CD4-positive, CD25-positive, alpha-beta regulatory T cell (primary cell): ENCODE results near the gene CAND2. TPM values are rescaled to one million over a fixed set of nuclear protein-coding genes. Genes with fewer than 3 reads are reported as not detected.
"Not testable (repeated sequence)": the region's sequence is repeated elsewhere in the genome, so short reads cannot be mapped to it uniquely, and the experiment has no call there.

ENCODE experiments used
- ATAC-seq, 2 donors: fragments of 150-1000 bp; cut with Tn5 transposase; one replicate each; pipeline ENCODE4 v1.10.0; 2021; ENCODE audit warnings: low read depth in 2 of 2, moderate number of reproducible peaks in 2 of 2, moderate library complexity in 1 of 2
- DNase-seq, 3 donors: peaks; one replicate each; pipeline versions ENCODE4 v3.0.0 to v3.0.0-alpha.2; 2012 to 2022; ENCODE audit warnings: mixed read lengths in 1 of 3
- H3K27ac ChIP-seq: one replicate; pipeline ENCODE4 v1.7.0; 2013; ENCODE audit warnings: mild to moderate bottlenecking, low read length; ENCODE audit not compliant: insufficient read depth, poor library complexity, severe bottlenecking
- H3K27me3 ChIP-seq: one replicate; pipeline ENCODE4 v1.7.0; 2013; ENCODE audit warnings: low read length; ENCODE audit not compliant: control insufficient read depth, insufficient read depth
- H3K36me3 ChIP-seq: one replicate; pipeline ENCODE4 v1.7.0; 2013; ENCODE audit warnings: mild to moderate bottlenecking, low read length, moderate library complexity; ENCODE audit not compliant: control insufficient read depth, insufficient read depth
- H3K4me1 ChIP-seq: 2 replicates; pipeline ENCODE4 v1.7.0; 2013; ENCODE audit warnings: mild to moderate bottlenecking, low read length; ENCODE audit not compliant: insufficient read depth, control insufficient read depth, poor library complexity, severe bottlenecking
- H3K4me3 ChIP-seq: one replicate; pipeline ENCODE4 v1.7.0; 2013; ENCODE audit warnings: low read depth, mild to moderate bottlenecking, low read length, moderate library complexity
- H3K9me3 ChIP-seq, 2 experiments: 1 replicate in 1 of 2; 2 replicates in 1 of 2; pipeline ENCODE4 v1.7.0; 2013; ENCODE audit warnings: low read length in 2 of 2, mild to moderate bottlenecking in 1 of 2, moderate library complexity in 1 of 2; ENCODE audit not compliant: control insufficient read depth in 2 of 2
- H3K27ac Mint-ChIP-seq, 3 donors: one replicate each; pipeline ENCODE4 v1.8.0; 2020 to 2022; ENCODE audit warnings: mild to moderate bottlenecking in 3 of 3, mixed read lengths in 3 of 3, moderate library complexity in 2 of 3
- H3K27me3 Mint-ChIP-seq: one replicate; pipeline ENCODE4 v1.8.0; 2022; ENCODE audit warnings: mild to moderate bottlenecking, mixed read lengths
- H3K36me3 Mint-ChIP-seq: one replicate; pipeline ENCODE4 v1.8.0; 2020; ENCODE audit warnings: mixed read lengths
- H3K4me1 Mint-ChIP-seq, 4 donors: one replicate each; pipeline ENCODE4 v1.8.0; 2020 to 2022; ENCODE audit warnings: mixed read lengths in 4 of 4, mild to moderate bottlenecking in 1 of 4
- H3K4me3 Mint-ChIP-seq, 4 donors: one replicate each; pipeline ENCODE4 v1.8.0; 2020 to 2022; ENCODE audit warnings: mild to moderate bottlenecking in 4 of 4, mixed read lengths in 4 of 4, moderate library complexity in 3 of 4
- H3K9me3 Mint-ChIP-seq, 7 donors: one replicate each; pipeline ENCODE4 v1.8.0; 2020 to 2022; ENCODE audit warnings: mixed read lengths in 7 of 7, mild to moderate bottlenecking in 3 of 7, moderate library complexity in 2 of 7
- polyA plus RNA-seq, 4 donors: library from polyadenylated mRNA; unstranded; fragments of 300-500 nt; fragmentation: Illumina TruSeq; gene quantifications; one replicate each; pipeline ENCODE4 v1.2.3, GENCODE V29; 2021
- total RNA-seq: library from RNA; stranded (reverse); gene quantifications from one replicate; pipeline ENCODE4 v1.2.3, GENCODE V29; 2022

Gene CAND2
- total and polyA plus RNA-seq, 5 donors from 2014 or later, result 0.63 to 0.98 (median 0.76) TPM

DNA sequence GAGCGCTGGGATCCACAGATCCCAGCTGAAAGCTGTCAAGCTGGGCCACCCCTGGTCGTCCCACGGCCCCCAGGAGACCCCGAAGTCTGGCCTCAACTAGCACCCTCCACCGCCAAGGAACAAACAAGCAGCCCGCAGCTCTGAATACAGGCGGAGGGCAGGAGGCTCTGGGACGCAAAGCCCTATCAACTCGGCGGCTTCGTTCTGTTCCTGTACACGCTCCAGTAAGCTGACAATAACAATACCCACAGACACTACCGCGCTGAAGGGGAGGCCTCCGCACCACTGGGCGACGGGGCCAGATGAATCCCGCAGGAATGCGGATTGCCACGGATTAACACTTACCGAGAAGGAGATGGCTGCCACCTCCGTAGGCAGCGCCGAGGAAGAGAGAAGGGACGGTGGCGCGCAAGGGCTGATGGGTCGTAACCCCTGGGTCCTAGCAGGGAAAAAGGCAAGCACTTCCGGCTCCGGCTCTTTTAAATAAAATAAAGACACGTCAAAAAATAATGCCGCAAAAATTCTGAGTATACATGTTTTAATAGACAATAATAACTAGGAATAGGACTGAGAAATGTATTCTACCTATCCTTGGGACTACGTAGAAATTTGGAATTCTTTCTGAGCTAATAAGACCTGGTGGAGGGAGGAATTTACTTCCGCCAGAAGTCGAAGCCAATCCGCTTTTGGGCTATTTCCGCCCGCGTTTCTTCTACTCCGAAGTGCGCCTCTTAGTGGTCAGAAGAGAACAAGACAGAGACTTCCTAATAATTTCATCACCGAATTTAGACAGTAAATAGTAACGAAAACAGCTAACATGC, 44.9 kb downstream of the CAND2 start, which contains the start of gene RPL32:
RPL32 (minus strand) TSS at position 417 of the 821 bp plus-strand sequence. CDS start 1,328 bp downstream, outside the sequence.
- Histone ChIP-seq H3K36me3 (peaks cover 34% of the 10 kb centered on the region), H3K27ac (peak within 1 kb of the TSS; percentile 98), H3K27me3 (no peaks in the 10 kb centered on the region), H3K9me3 (no peaks in the 10 kb centered on the region), H3K4me3 (peak within 1 kb of the TSS; percentile 80), H3K4me1 (peaks cover 28% of the 10 kb centered on the region)
- H3K27ac Mint-ChIP-seq, result peak within 1 kb of the TSS; percentile 99 to 100 (median 99)
- H3K4me3 Mint-ChIP-seq, result peak within 1 kb of the TSS; percentile 94 to 98 (median 97)
- DNase-seq, result peak; percentile 79 to 97 (median 93)
- H3K27me3 Mint-ChIP-seq, result peaks cover 4% of the 10 kb centered on the region
- peak; percentile 90 to 92 for ATAC-seq
- H3K9me3 Mint-ChIP-seq, result peaks cover 0 to 1% (median 0%) of the 10 kb centered on the region in 7 donors
- peaks cover 27% of the 10 kb centered on the region for H3K36me3 Mint-ChIP-seq
- peaks cover 13 to 53% (median 44%) of the 10 kb centered on the region in 4 donors for H3K4me1 Mint-ChIP-seq

DNA sequence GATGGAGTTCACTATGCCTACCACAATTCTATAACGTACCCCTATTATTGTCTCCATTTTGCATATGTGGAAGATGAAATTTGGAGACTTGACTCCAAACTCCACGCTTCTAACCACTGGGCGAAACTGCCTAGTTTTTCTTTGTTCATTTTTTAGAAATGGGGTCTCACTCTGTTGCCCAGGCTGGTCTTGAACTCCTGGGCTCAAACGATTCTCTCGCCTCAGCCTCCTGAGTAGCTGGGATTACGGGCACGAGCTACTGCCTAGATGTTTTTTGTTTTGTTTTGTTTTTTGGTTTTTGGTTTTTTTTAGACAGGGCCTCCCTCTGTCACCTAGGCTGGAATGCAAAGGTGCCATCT, 45.5 kb downstream of the CAND2 start:
- H3K27ac ChIP-seq, result peak overlapping the region; percentile 98
- peaks cover 4% of the 10 kb centered on the region for H3K27me3 Mint-ChIP-seq
- peaks cover 28% of the 10 kb centered on the region for H3K4me1 ChIP-seq
- H3K36me3 Mint-ChIP-seq, result peaks cover 26% of the 10 kb centered on the region
- no peaks in the 10 kb centered on the region for H3K9me3 ChIP-seq
- DNase-seq (no peak), ATAC-seq (no peak)
- H3K4me1 Mint-ChIP-seq, result peaks cover 13 to 49% (median 42%) of the 10 kb centered on the region in 4 donors
- H3K27me3 ChIP-seq, result no peaks in the 10 kb centered on the region
- peak overlapping the region; percentile 80 for H3K4me3 ChIP-seq
- peaks cover 0 to 1% (median 0%) of the 10 kb centered on the region in 7 donors for H3K9me3 Mint-ChIP-seq
- H3K27ac Mint-ChIP-seq, result peak overlapping the region; percentile 99 to 100 (median 99)
- H3K4me3 Mint-ChIP-seq, result peak overlapping the region; percentile 94 to 98 (median 97)
- H3K36me3 ChIP-seq, result peaks cover 28% of the 10 kb centered on the region

DNA sequence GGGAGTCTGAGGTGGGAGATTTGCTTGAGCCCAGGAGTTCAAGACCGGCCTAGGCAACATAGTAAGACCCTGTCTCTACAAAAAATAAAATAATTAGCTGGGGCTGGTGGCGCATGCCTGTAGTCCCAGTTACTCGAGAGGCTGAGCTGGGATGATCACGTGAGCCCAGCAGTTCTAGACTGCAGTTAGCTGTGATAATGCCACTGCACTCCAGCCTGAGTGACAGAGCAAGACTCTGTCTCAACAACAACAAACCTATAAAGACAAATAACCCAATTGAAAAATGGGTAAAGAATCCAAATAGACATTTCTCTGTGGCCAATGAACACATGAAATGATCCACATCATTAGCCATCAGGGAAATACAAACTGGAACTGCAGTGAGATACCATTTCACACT, 46.0 kb downstream of the CAND2 start:
- Histone ChIP-seq H3K27ac (no peak overlapping the region), H3K27me3 (no peaks in the 10 kb centered on the region), H3K4me1 (peaks cover 28% of the 10 kb centered on the region), H3K4me3 (no peak overlapping the region), H3K36me3 (peaks cover 23% of the 10 kb centered on the region), H3K9me3 (no peaks in the 10 kb centered on the region)
- Mint-ChIP-seq H3K9me3 (peaks cover 0 to 1% (median 0%) of the 10 kb centered on the region in 7 donors), H3K4me3 (peak overlapping the region in 2 of 4 donors; percentile 24 to 94), H3K27me3 (peaks cover 4% of the 10 kb centered on the region), H3K4me1 (peaks cover 13 to 44% (median 38%) of the 10 kb centered on the region in 4 donors), H3K27ac (peak overlapping the region in 2 of 3 donors; percentile 99), H3K36me3 (peaks cover 21% of the 10 kb centered on the region)
- ATAC-seq, result no peak
- no peak for DNase-seq

DNA sequence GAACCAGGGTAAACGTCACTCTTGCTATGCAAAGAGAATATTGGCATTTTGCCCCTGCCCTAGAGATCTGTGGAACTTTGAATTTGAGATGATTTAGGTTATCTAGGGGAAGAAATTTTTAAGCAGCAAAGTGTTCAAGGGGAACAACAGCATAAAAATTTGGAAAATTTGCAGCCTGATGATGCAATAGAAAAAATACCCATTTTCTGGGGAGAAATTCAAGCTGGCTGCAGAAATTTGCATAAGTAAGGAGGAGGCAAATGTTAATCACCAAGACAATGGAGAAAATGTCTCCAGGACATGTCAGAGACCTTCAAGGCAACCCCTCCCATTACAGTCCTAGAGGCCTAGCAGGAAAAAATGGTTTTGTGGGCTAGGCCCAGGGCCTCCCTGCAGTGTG, 49.3 kb downstream of the CAND2 start:
- no peaks in the 10 kb centered on the region for H3K27me3 ChIP-seq
- no peaks in the 10 kb centered on the region for H3K36me3 ChIP-seq
- Mint-ChIP-seq H3K4me3 (no peak overlapping the region), H3K9me3 (peaks cover 0 to 1% (median 0%) of the 10 kb centered on the region in 7 donors), H3K27me3 (peaks cover 7% of the 10 kb centered on the region), H3K4me1 (peaks cover 1 to 12% (median 7%) of the 10 kb centered on the region in 4 donors), H3K36me3 (peaks cover 2% of the 10 kb centered on the region), H3K27ac (no peak overlapping the region)
- no peak overlapping the region for H3K27ac ChIP-seq
- H3K4me3 ChIP-seq, result no peak overlapping the region
- H3K9me3 ChIP-seq, result no peaks in the 10 kb centered on the region
- peaks cover under 1% of the 10 kb centered on the region for H3K4me1 ChIP-seq
- ATAC-seq, result no peak
- DNase-seq, result no peak

DNA sequence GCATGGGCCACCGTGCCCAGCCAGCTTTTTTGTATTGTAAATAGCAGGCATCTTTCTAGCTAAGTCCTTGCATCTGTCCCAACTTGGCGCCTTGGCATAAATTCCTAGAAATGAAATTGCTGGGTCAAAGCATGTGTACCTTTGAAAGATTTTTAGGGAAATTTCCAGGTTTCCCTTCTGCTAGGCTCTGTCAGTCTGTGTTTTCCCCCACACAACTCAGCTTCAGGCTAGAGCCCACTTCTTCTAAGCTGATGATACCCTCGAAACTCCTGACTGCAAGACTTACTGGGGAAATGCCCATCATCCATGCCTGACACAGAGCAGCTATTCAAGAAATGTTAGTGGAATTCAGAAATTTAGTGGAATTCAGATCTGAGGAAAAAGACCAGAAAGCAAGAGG, 55.7 kb downstream of the CAND2 start:
- Histone ChIP-seq H3K4me3 (no peak overlapping the region), H3K9me3 (no peaks in the 10 kb centered on the region), H3K4me1 (no peaks in the 10 kb centered on the region), H3K27ac (no peak overlapping the region), H3K36me3 (no peaks in the 10 kb centered on the region), H3K27me3 (no peaks in the 10 kb centered on the region)
- ATAC-seq, result no peak
- DNase-seq, result no peak
- peaks cover 8% of the 10 kb centered on the region for H3K27me3 Mint-ChIP-seq
- H3K27ac Mint-ChIP-seq, result no peak overlapping the region
- H3K4me1 Mint-ChIP-seq, result no peaks in the 10 kb centered on the region
- H3K9me3 Mint-ChIP-seq, result peaks cover 0 to 2% (median 0%) of the 10 kb centered on the region in 7 donors
- H3K4me3 Mint-ChIP-seq, result no peak overlapping the region
- H3K36me3 Mint-ChIP-seq, result no peaks in the 10 kb centered on the region

DNA sequence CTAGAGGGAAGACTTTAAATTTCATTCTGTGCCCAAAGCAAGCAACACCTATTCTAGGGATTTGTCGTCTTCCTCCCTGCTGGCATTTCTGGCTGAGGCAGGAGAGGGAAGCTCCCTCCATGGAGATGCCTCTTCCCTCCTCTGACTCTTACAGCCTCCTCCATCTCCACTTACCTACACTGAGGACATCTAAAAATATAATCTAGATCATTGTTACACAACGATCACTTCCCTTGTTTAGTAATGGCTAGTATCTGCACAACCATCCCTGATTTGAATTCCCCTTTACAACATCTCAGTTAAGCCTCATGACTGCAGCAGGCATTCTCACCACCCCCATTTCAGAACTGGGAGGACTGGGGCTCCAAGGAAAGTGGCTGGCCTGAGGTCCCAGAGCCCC, 57.4 kb downstream of the CAND2 start:
- H3K27me3 ChIP-seq, H3K36me3 Mint-ChIP-seq, ATAC-seq, H3K36me3 ChIP-seq, H3K9me3 ChIP-seq, DNase-seq, H3K4me1 Mint-ChIP-seq, H3K4me3 ChIP-seq, H3K4me1 ChIP-seq, H3K9me3 Mint-ChIP-seq, H3K27ac ChIP-seq, H3K4me3 Mint-ChIP-seq: not testable (repeated sequence)
- peaks cover 13% of the 10 kb centered on the region for H3K27me3 Mint-ChIP-seq
- peak overlapping the region in 1 of 3 donors; percentile 70 for H3K27ac Mint-ChIP-seq

DNA sequence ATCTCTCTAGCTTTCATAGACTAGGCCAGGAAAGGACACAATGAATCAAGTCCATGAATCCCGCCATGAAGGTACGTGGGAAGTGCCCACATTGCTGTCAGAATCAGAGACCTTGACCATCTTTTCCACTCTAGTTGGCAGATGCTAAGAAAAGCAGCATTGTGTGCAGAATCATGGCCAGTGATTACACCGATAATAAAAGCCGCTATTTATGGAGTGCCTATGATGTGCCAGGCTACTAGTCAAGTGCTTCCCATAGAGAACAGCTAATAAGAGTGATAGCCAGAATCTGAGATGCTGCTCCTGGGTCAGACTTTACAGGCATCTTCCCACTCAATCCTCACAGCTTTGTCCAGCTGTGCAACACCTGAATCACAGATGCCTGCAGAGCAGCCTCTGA, 58.1 kb downstream of the CAND2 start:
- Mint-ChIP-seq H3K4me1 (no peaks in the 10 kb centered on the region), H3K27me3 (peaks cover 13% of the 10 kb centered on the region), H3K36me3 (no peaks in the 10 kb centered on the region), H3K9me3 (peaks cover 0 to 2% (median 0%) of the 10 kb centered on the region in 7 donors), H3K27ac (no peak overlapping the region), H3K4me3 (no peak overlapping the region)
- no peaks in the 10 kb centered on the region for H3K27me3 ChIP-seq
- no peak overlapping the region for H3K4me3 ChIP-seq
- no peaks in the 10 kb centered on the region for H3K4me1 ChIP-seq
- H3K27ac ChIP-seq, result no peak overlapping the region
- ATAC-seq, result no peak
- no peak for DNase-seq
- H3K9me3 ChIP-seq, result no peaks in the 10 kb centered on the region
- no peaks in the 10 kb centered on the region for H3K36me3 ChIP-seq
